HL-60 (cell line): Measurements from ENCODE around the gene EVX2.

ENCODE experiments used
- GABPA ChIP-seq: IDR thresholded peaks from 2 replicates; pipeline ENCODE4 v1.6.1; 2012; ENCODE audit warnings: low read depth
- POLR2AphosphoS5 ChIP-seq: IDR thresholded peaks from 2 replicates; pipeline ENCODE4 v1.6.1; 2012; ENCODE audit warnings: low read depth
- TF ChIP-seq, protein P1 (sequence below): IDR thresholded peaks from one replicate; pipeline ENCODE4 v1.5.1; 2011; ENCODE audit warnings: low read length, control low read depth, inconsistent platforms; ENCODE audit not compliant: insufficient read depth
- TF ChIP-seq, protein P2 (sequence below): IDR thresholded peaks from 2 replicates; pipeline ENCODE4 v1.6.1; 2012; ENCODE audit warnings: low read depth; ENCODE audit not compliant: insufficient replicate concordance

DNA sequence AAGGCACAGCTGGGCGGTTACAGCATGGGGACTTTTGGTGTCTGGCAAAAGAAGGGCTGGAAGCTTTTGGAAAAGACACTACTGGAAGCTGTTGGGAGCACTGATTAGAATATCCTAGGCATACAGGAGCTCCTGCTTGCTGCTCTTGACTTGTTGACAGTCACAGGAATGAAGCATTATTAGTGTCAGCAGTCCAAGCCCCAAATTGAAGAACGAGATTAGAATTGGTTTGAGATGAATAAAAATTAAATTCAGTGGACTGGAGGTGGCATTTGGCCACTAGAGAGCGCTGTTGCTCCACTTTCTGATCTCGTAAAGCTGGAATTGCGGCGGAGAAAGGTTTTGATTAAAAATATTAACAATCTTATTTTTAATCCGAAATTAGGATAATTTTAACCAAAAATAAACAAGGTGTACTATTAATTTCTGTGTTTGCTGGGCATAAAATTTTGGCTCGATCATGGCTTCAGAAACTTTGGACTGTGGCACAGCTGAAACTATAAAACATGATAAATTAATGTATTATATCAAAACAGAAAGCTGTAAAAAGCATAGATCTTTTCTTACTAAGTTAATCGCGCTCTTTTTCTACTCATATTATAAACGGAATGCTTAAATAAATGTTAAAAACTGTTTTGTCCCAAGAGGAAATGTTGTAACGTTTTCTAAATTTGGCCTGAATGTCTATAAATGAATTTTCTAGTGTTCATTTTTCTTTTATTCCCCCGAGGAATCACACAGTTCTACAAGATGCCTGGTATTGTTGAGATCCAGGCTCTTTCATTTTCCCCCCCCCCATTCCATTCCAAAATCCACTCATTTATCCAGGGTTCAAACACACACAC is 43.4 kb upstream of the EVX2 start:
- TF ChIP-seq, protein P1, sequence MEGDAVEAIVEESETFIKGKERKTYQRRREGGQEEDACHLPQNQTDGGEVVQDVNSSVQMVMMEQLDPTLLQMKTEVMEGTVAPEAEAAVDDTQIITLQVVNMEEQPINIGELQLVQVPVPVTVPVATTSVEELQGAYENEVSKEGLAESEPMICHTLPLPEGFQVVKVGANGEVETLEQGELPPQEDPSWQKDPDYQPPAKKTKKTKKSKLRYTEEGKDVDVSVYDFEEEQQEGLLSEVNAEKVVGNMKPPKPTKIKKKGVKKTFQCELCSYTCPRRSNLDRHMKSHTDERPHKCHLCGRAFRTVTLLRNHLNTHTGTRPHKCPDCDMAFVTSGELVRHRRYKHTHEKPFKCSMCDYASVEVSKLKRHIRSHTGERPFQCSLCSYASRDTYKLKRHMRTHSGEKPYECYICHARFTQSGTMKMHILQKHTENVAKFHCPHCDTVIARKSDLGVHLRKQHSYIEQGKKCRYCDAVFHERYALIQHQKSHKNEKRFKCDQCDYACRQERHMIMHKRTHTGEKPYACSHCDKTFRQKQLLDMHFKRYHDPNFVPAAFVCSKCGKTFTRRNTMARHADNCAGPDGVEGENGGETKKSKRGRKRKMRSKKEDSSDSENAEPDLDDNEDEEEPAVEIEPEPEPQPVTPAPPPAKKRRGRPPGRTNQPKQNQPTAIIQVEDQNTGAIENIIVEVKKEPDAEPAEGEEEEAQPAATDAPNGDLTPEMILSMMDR = peak; percentile 53
- TF ChIP-seq, protein P2, sequence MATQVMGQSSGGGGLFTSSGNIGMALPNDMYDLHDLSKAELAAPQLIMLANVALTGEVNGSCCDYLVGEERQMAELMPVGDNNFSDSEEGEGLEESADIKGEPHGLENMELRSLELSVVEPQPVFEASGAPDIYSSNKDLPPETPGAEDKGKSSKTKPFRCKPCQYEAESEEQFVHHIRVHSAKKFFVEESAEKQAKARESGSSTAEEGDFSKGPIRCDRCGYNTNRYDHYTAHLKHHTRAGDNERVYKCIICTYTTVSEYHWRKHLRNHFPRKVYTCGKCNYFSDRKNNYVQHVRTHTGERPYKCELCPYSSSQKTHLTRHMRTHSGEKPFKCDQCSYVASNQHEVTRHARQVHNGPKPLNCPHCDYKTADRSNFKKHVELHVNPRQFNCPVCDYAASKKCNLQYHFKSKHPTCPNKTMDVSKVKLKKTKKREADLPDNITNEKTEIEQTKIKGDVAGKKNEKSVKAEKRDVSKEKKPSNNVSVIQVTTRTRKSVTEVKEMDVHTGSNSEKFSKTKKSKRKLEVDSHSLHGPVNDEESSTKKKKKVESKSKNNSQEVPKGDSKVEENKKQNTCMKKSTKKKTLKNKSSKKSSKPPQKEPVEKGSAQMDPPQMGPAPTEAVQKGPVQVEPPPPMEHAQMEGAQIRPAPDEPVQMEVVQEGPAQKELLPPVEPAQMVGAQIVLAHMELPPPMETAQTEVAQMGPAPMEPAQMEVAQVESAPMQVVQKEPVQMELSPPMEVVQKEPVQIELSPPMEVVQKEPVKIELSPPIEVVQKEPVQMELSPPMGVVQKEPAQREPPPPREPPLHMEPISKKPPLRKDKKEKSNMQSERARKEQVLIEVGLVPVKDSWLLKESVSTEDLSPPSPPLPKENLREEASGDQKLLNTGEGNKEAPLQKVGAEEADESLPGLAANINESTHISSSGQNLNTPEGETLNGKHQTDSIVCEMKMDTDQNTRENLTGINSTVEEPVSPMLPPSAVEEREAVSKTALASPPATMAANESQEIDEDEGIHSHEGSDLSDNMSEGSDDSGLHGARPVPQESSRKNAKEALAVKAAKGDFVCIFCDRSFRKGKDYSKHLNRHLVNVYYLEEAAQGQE = no peak
- TF ChIP-seq GABPA = no peak
- TF ChIP-seq POLR2AphosphoS5 = no peak
